ENCODE measurements around the gene PCTP.

DNA sequence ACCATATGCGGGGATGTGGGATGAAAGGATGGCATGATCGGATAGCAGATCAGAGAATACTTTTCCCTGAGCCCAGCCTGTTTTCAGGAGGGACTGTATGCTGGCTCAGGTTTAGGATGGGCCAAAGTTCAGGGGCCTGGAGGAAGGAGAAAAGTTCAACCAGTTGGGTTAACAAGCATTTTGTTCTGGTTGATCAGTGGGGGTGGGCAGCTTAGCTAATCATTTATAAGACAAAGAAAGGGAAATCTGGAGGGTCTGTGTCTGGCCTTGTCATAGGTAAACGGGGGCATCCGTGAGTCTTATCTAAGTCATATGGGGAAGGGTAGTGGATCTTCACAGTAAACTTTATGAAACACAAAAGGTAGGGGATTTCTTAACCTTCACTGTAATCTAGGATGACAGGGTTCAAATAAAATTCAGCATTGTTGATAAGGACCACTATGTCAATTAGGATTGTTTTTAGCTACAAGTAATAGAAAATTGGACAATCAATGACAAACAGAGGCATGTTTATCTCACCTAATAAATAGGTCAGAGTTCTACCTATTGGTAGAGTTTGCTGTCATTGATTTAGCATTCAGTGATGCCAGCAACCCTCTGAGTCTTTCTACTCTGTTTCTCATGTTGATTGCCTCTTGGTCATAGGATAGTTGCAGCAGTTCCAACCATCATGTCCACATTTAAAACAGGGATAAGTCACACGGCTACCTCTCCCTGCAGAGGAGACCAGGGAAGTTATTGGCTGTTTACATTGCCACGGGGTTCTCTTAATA lies 11.4 kb downstream of the PCTP start:
- TF ChIP-seq CTCF (IDR thresholded peaks at IDR 0.05) = no peak
- no peak for TF ChIP-seq POLR2A (IDR thresholded peaks at IDR 0.05)
